Spinal cord (tissue), 10 donors: ENCODE results near the gene EIF4A3. TPM values are rescaled to one million over a fixed set of nuclear protein-coding genes. Genes with fewer than 3 reads are reported as not detected.

Experiments
- DNase-seq, 6 donors: peaks; one replicate each; pipeline versions ENCODE4 v3.0.0 to v3.0.0-alpha.2; 2013 to 2015; ENCODE audit warnings: low spot score in 6 of 6, low read depth in 4 of 6
- H3K27ac ChIP-seq: one replicate; pipeline ENCODE4 v1.5.1; 2013; ENCODE audit warnings: low read depth, low read length, control low read depth
- H3K27me3 ChIP-seq: one replicate; pipeline ENCODE4 v1.6.1; 2013; ENCODE audit warnings: low read length; ENCODE audit not compliant: control insufficient read depth, insufficient read depth
- H3K36me3 ChIP-seq: one replicate; pipeline ENCODE4 v1.6.1; 2013; ENCODE audit warnings: low read length; ENCODE audit not compliant: control insufficient read depth, insufficient read depth
- H3K4me1 ChIP-seq: one replicate; pipeline ENCODE4 v1.6.1; 2013; ENCODE audit warnings: low read length; ENCODE audit not compliant: control insufficient read depth, insufficient read depth
- H3K4me3 ChIP-seq: one replicate; pipeline ENCODE4 v1.5.1; 2013; ENCODE audit warnings: low read depth, low read length, control low read depth
- H3K9me3 ChIP-seq: one replicate; pipeline ENCODE4 v1.6.1; 2013; ENCODE audit warnings: low read length; ENCODE audit not compliant: control insufficient read depth, insufficient read depth
- WGBS: methylation state at CpG from one replicate; pipeline ENCODE4 v1.1.5; 2013; ENCODE audit warnings: missing lambda C conversion rate; ENCODE audit not compliant: insufficient coverage; 5-methylcytosine and 5-hydroxymethylcytosine counted together
- polyA plus RNA-seq, 2 donors: library from polyadenylated mRNA; unstranded; fragments of 120-200 nt; gene quantifications; one replicate each; pipeline ENCODE4 v1.2.1, GENCODE V29; 2013; ENCODE audit not compliant: insufficient read length in 2 of 2
- total RNA-seq, 2 donors: library from RNA; depleted of rRNA in 1 of 2; stranded (reverse); fragments of 120-200 nt in 1 of 2; fragments of >200 nt in 1 of 2; gene quantifications; one replicate each; pipeline versions ENCODE4 v1.2.3 to v1.2.4, GENCODE V29; 2013 to 2014
- donor health status: healthy.

Gene EIF4A3
- total and polyA plus RNA-seq, 4 donors: 63.4 to 107 (median 97.9) TPM

DNA sequence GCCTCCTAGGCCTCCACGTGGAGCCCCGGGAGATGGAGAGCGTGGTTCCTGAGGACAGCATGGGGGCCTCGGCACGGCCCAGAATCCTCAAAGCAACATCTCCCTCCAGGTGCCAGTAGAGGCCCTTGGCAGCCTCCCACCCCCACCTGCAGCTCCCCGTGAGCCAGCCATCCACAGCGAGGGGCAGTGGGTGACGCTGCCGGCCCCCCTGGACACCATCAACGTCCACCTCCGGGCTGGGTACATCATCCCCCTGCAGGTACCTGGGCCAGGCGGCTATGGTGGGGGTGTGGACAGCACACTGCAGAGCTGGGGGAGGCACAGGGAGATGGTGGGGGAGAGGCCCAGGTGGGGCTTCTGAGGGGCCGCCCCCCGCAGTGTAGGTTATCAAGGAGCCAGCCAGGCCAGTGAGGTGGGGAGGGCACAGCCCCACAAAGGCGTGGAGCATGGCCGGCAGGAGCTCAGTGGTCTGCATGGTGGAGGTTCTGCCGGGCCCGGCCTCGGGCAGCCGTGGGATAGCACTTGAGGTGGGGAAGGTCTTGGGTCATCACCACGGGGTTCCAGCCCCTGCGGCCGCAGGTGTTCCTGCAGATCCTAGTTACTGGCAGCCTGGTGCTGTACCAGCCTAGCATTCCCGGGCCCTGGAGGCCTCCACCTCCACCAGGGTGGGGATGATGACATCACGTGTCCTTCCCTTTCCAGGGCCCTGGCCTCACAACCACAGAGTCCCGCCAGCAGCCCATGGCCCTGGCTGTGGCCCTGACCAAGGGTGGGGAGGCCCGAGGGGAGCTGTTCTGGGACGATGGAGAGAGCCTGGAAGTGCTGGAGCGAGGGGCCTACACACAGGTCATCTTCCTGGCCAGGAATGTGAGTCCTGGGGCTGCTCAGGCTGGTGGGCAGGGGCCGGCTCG, 29.2 kb downstream of the EIF4A3 start:
- H3K4me1 ChIP-seq: peaks cover 21% of the 10 kb centered on the region
- H3K9me3 ChIP-seq: peaks cover 2% of the 10 kb centered on the region
- H3K27me3 ChIP-seq: no peaks in the 10 kb centered on the region
- H3K4me3 ChIP-seq: no peak overlapping the region
- peaks cover 37% of the 10 kb centered on the region for H3K36me3 ChIP-seq
- H3K27ac ChIP-seq: no peak overlapping the region
- 87% methylated on average over 28 of the region's 31 CpGs for WGBS
- DNase-seq: no peak

DNA sequence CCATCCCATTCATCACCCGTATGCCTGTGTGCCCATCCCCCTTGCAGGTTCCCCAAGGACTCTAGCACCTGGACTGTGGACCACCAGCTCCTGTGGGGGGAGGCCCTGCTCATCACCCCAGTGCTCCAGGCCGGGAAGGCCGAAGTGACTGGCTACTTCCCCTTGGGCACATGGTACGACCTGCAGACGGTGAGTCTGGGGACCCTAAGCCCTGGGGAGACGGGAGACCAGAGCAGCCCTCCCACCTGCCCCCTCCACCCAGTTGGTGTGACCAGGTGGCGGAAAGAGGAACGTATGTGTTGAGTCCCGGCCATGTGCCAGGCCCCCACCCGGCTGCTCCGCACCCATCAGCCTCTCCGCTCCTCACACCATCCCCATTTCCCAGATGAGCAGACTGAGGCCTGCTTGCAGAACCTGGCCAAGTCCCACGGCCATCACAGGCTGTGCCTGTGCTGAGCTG, 30.0 kb downstream of the EIF4A3 start:
- 81% methylated on average over 6 of the region's 13 CpGs for WGBS
- H3K9me3 ChIP-seq: peaks cover 2% of the 10 kb centered on the region
- H3K4me3 ChIP-seq: no peak overlapping the region
- no peaks in the 10 kb centered on the region for H3K27me3 ChIP-seq
- no peak overlapping the region for H3K27ac ChIP-seq
- H3K36me3 ChIP-seq: peaks cover 45% of the 10 kb centered on the region
- DNase-seq: no peak
- peaks cover 21% of the 10 kb centered on the region for H3K4me1 ChIP-seq

DNA sequence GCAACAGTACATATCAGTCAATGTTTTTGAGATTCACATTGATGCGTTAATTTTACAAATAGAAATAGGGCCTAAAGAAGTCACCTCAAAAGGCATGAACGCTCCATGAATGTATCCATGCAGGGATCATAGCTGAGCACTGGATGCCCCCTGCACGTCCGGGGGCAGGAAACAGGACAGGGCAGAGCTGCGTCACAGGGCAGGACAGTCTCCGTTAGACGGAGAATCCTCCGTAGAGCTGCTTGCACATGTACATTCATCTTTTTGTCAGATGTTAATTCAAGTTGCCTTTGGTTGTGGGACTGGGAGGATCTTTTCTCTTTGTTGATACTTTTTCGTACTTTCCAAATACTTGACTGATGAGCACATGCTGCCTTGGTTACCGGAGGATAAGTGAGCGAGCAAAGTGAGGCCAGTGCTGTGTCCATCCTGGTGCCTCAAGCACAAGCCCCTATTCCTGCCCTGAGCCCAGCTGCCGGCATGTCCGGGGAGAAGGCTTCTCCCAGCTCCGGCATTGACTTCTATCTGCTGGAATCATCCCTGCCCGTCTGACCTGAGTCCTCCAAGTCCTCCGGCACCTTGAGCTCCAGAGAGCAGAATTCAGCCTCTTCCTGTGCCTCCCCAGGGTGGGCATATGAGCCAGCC, 30.5 kb downstream of the EIF4A3 start:
- H3K36me3 ChIP-seq: peaks cover 51% of the 10 kb centered on the region
- peak in 2 of 6 donors; percentile 38 to 67 for DNase-seq
- no peaks in the 10 kb centered on the region for H3K27me3 ChIP-seq
- WGBS: 55% methylated on average over 15 of the region's 16 CpGs
- H3K4me1 ChIP-seq: peaks cover 21% of the 10 kb centered on the region
- no peak overlapping the region for H3K27ac ChIP-seq
- H3K9me3 ChIP-seq: peaks cover 2% of the 10 kb centered on the region
- H3K4me3 ChIP-seq: no peak overlapping the region

DNA sequence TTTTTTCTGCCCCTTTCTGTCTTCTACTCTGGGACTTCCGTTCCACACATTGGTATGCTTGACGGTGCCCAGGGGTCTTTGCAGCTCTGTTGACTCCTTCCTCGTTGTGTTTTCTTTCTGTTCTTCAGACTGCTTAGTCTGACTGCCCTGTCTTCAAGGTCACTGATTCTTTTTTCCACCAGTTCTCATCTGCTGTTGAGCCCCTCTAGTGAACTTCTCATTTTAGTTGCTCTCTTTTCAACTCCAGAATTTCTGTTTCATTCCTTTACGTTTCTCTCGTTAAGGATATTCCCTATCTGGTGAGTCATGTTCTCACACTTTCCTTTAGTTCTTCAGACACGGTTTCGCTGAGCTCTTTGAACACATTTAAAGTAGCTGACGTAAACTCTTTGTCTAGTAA, 31.8 kb downstream of the EIF4A3 start:
- DNase-seq: no peak
- 99% methylated on average over 8 of the region's 8 CpGs for WGBS
- peaks cover 2% of the 10 kb centered on the region for H3K9me3 ChIP-seq
- peaks cover 21% of the 10 kb centered on the region for H3K4me1 ChIP-seq
- no peak overlapping the region for H3K4me3 ChIP-seq
- peaks cover 63% of the 10 kb centered on the region for H3K36me3 ChIP-seq
- no peaks in the 10 kb centered on the region for H3K27me3 ChIP-seq
- H3K27ac ChIP-seq: no peak overlapping the region

DNA sequence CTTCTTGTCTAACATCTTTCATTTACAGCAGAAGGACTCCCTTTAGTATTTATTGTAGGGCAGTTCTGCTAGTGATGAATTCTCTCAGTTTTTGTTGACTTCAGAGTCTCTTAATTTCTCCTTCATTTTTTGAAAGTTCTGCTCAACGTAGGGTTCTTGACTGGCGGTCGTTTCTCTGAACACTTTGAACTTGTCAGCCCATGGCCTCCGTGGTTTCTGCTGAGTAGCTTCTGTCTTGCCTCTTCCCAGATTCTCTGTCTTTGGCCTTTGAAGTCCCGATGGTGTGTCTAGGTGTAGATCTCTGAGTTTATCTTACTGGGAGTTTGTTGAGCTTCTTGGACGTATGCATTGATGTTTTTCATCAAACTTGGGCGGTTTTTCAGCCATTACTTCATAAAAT, 32.2 kb downstream of the EIF4A3 start:
- no peak overlapping the region for H3K27ac ChIP-seq
- H3K9me3 ChIP-seq: peaks cover 2% of the 10 kb centered on the region
- H3K4me1 ChIP-seq: peaks cover 21% of the 10 kb centered on the region
- no peak overlapping the region for H3K4me3 ChIP-seq
- no peak for DNase-seq
- WGBS: 98% methylated on average over 5 of the region's 7 CpGs
- H3K27me3 ChIP-seq: no peaks in the 10 kb centered on the region
- peaks cover 66% of the 10 kb centered on the region for H3K36me3 ChIP-seq

DNA sequence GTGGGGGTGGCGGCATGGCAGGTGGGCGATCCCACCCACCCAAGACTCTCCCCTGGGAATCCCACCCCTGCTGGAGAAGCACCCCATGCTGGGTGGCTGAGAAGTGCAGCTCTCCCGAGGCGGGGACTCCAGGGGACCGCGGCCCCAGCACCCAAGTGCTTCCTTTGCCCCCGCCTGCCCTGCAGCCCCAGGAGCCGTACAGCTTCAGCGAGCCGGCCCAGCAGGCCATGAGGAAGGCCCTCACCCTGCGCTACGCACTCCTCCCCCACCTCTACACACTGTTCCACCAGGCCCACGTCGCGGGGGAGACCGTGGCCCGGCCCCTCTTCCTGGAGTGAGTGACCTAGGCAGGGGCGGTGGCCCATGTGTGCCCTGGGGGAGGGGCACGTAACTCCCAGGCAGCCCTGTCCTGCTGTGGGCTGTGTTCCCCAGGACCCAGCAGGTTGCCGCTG, 33.9 kb downstream of the EIF4A3 start:
- 78% methylated on average over 12 of the region's 20 CpGs for WGBS
- H3K4me1 ChIP-seq: peaks cover 11% of the 10 kb centered on the region
- H3K27ac ChIP-seq: no peak overlapping the region
- peaks cover 66% of the 10 kb centered on the region for H3K36me3 ChIP-seq
- no peaks in the 10 kb centered on the region for H3K27me3 ChIP-seq
- no peak overlapping the region for H3K4me3 ChIP-seq
- H3K9me3 ChIP-seq: peaks cover 2% of the 10 kb centered on the region
- DNase-seq: no peak

DNA sequence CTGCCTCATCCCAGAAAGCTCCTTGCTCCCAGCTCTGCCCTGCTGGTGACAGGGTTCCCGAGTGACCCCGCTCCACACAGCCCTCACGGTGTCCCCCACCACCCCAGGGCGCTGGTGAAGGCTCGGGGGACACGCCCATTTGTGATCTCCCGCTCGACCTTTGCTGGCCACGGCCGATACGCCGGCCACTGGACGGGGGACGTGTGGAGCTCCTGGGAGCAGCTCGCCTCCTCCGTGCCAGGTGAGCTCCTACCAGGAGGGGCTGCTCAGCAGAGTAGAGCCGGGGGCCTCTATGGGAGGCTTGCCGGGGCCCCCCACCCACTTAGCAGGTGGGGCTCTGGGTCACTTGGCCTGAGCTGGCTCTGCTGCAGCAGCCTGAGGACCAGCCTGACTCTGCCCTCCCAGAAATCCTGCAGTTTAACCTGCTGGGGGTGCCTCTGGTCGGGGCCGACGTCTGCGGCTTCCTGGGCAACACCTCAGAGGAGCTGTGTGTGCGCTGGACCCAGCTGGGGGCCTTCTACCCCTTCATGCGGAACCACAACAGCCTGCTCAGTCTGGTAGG, 34.4 kb downstream of the EIF4A3 start:
- H3K36me3 ChIP-seq: peaks cover 66% of the 10 kb centered on the region
- WGBS: 83% methylated on average over 22 of the region's 24 CpGs

DNA sequence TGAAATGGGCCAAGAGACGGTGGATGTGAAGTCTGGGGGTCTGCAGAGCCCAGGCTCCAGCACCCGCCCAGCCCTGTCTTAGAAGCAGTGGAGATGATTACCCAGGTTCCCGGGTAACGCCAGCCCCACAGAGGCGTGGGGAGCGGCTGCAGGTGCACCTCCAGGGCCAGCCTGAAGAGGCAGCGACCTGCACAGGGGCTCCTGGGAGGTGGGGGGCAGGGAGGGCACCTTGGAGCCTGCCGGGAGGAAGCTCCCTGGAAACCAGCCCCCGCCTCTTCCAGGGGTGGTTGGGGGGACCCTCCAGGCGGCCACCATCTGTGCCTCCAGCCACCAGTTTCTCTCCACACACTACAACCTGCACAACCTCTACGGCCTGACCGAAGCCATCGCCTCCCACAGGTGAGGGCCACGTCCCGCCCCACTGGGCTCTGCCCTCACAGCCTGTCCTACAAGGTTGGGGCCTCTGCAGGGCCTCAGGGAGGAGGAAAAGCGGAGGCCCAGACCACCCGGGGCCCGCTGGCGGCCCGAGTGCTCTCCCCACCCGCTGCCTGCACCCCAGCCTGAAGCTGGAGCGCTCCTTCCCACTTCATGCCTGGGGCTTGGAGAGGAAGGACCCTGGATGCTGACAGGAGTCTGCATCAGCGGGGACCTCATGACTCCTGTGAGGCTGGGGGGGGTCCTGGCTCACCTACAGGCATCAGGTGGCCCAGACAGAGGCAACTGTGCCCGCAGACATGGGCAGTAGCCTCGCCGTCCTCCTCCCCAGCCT, 35.0 kb downstream of the EIF4A3 start:
- Histone ChIP-seq H3K4me1 (peaks cover 8% of the 10 kb centered on the region), H3K9me3 (peaks cover 2% of the 10 kb centered on the region), H3K36me3 (peaks cover 66% of the 10 kb centered on the region), H3K4me3 (no peak overlapping the region), H3K27ac (no peak overlapping the region), H3K27me3 (no peaks in the 10 kb centered on the region)
- 86% methylated on average over 18 of the region's 26 CpGs for WGBS
- no peak for DNase-seq

More for the DNA sequence above, 34.4 kb downstream of the EIF4A3 start:
- Histone ChIP-seq H3K9me3 (peaks cover 2% of the 10 kb centered on the region), H3K27ac (no peak overlapping the region), H3K4me3 (no peak overlapping the region), H3K27me3 (no peaks in the 10 kb centered on the region), H3K4me1 (peaks cover 11% of the 10 kb centered on the region)
- DNase-seq: no peak
